Neural progenitor cell (in vitro differentiated cells): Measurements from ENCODE around the gene OR7G2.

Experiments
- EZH2 ChIP-seq: fragments of 200-600 bp; sonication (generic); IDR thresholded peaks from 2 replicates; pipeline ENCODE4 v1.6.1; 2017; ENCODE audit warnings: antibody characterized with exemption, mild to moderate bottlenecking, moderate library complexity
- TF ChIP-seq, protein P1 (sequence below): fragments of 200-600 bp; sonication (generic); IDR thresholded peaks from 2 replicates; pipeline ENCODE4 v1.5.1; 2017; ENCODE audit warnings: antibody characterized with exemption, mild to moderate bottlenecking

DNA sequence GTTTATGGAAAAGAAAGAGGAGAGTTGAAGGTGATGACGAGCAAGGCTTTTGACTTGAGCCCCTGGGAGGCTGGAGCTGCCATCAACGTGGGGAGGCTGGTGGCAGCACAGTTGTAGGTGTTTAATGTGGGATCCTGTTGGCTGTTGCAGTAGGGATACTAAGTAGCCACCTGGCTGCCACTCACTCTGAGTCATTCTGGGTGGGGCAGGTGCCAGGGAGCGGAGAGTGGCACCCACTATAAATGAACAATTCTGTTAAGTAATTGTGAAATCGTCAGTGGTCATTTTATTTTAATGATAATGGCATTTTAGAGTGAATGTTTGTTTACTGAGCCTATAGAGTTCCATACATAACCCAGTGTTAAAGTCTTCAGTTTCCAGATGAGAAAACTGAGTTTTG, 42.7 kb upstream of the OR7G2 start:
- TF ChIP-seq EZH2, result no peak
- TF ChIP-seq, protein P1, sequence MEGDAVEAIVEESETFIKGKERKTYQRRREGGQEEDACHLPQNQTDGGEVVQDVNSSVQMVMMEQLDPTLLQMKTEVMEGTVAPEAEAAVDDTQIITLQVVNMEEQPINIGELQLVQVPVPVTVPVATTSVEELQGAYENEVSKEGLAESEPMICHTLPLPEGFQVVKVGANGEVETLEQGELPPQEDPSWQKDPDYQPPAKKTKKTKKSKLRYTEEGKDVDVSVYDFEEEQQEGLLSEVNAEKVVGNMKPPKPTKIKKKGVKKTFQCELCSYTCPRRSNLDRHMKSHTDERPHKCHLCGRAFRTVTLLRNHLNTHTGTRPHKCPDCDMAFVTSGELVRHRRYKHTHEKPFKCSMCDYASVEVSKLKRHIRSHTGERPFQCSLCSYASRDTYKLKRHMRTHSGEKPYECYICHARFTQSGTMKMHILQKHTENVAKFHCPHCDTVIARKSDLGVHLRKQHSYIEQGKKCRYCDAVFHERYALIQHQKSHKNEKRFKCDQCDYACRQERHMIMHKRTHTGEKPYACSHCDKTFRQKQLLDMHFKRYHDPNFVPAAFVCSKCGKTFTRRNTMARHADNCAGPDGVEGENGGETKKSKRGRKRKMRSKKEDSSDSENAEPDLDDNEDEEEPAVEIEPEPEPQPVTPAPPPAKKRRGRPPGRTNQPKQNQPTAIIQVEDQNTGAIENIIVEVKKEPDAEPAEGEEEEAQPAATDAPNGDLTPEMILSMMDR, result no peak
